GM19468 (cell line): ENCODE data around the gene TRIM72.
"Not testable (repeated sequence)": the region's sequence is repeated elsewhere in the genome, so short reads cannot be mapped to it uniquely, and the experiment has no call there.

Experiments
- ATAC-seq: cut with Tn5 transposase; IDR thresholded peaks from one replicate; pipeline ENCODE4 v1.9.1; 2021; ENCODE audit warnings: mild to moderate bottlenecking, moderate library complexity, moderate number of reproducible peaks; ENCODE audit not compliant: unreplicated experiment; ENCODE audit errors: extremely low read depth

The TRIM72 gene

DNA sequence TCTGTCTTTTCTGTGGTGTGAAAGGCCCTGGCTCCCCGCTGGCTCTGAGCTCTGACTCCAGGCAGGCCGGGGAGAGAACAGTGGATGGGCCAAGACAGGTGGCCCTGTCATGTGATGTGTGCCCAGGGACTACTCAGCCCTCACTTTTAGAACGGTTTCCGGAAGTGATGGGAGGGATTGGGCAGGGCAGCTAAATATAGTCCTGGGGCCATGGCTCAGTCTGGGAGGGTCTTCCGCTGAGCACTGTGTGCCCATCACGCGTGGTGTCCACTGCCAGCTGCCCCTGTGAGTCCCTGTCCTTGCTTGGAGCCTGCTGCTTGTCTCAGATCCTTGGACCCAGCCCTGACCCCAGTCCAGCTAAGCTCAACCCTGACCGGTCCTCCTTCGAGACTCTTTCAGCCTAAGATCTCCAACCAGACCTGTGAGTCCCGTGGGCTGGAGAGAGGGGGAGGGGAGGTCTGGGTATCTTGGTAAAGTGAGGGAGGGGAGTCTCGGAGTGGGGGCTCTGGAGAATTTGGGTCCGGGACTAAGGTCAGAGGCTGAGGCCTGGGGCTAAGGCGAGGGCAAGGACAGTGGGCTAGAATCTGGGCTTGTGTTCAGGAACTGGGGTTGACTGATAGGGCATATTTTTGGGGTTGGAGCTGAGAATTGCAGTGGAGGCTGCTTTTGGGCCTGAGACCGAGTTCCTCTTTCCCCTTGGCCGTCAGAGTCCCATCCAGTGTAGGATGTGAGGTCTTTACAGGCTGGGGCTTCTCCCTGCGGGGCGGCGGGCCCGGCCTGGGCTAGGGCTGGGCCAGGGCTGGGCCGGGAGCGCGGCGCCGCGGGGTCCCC, at the start of gene TRIM72:
TRIM72 (plus strand) TSS at position 243 of the 831 bp plus-strand sequence. CDS start 620 bp downstream, outside the sequence.
- no peak for ATAC-seq

GRCh38 chr16:31167315-31167714, 46.6 kb upstream of the TRIM72 start:
- no peak for ATAC-seq

- ATAC-seq: no peak
Measured at GRCh38 chr16:31168848-31169247, 45.1 kb upstream of the TRIM72 start.

GRCh38 chr16:31170048-31170447, 43.9 kb upstream of the TRIM72 start:
- ATAC-seq: not testable (repeated sequence)

GRCh38 chr16:31177136-31177535, 36.8 kb upstream of the TRIM72 start:
- no peak for ATAC-seq

DNA sequence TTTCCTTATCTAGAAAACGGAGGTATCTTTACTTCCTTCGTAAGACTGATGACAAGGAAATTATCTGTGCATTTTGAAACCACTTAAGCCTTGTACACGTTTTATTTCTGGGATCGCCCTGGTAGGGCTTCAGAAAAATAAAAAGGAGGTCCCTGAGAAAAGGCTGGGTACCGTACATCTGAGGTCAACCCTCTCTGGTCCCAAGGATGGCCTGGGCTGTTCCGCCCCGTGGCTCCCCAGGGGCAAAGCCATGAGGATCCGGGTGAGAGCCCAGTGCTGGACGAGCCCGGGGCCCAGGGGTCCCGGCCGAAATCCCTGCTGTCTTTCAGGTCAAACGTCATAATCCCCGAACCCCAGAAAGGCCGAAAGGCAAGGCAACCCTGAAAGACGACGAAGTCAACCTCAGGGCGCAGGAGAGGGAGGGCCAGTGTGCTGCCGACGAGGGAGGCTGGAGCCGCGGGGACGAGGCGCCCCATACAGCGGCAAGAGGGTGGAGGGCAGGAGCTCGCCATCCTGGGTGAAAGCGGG, 34.6 kb upstream of the TRIM72 start:
- ATAC-seq: no peak

- peak; percentile 29 for ATAC-seq
Measured at GRCh38 chr16:31179747-31180459, 34.0 kb upstream of the TRIM72 start, which contains the start of gene FUS. FUS (plus strand) TSS chr16:31180139; CDS start chr16:31180215, 76 bp downstream.

DNA sequence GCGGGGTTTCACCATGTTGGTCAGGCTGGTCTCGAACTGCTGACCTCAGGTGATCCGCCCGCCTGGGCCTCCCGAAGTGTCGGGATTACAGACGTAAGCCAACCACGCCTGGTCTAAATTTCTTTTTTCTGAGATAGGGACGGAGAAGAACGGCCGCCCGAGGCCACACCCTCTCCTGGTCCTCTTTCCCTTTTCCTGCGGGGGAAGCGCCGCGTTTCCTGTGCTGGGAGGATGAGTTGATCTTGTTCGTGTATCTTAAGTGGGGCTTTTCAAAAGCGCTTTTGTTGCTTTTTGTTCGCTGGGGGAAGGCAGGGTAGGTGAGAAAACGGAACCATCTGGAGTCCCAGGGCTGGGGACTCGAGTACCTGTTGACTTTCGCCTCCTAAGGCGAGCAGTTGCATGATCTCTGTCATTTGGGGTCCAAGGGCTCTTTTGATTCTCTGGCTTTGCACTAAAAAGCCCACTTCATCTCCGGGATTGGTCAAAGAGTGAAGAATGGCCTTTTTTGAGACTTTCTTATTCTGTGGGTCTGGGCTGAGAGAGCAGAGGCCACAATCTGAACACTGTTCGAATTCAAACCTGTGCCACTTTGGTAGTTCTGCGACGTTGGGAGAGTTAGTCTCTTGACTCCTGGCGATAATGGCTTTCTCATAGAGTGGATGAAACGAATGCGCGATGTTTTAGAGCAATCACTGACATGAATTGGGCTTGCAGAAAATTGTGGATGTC, 32.7 kb upstream of the TRIM72 start:
- no peak for ATAC-seq

DNA sequence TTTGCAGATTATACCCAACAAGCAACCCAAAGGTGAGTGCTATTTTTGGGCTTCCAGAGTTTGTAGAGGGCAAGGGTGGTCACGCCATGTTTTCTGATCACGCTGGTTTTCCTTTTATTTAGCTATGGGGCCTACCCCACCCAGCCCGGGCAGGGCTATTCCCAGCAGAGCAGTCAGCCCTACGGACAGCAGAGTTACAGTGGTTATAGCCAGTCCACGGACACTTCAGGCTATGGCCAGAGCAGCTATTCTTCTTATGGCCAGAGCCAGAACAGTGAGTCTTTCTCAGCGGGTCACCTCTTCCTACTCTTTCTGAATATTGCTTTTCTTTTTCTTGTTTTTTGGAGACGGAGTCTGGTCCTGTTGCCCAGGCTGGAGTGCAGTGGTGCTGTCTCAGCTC, 31.5 kb upstream of the TRIM72 start:
- no peak for ATAC-seq

GRCh38 chr16:31183432-31184428, 30.2 kb upstream of the TRIM72 start:
- no peak for ATAC-seq

DNA sequence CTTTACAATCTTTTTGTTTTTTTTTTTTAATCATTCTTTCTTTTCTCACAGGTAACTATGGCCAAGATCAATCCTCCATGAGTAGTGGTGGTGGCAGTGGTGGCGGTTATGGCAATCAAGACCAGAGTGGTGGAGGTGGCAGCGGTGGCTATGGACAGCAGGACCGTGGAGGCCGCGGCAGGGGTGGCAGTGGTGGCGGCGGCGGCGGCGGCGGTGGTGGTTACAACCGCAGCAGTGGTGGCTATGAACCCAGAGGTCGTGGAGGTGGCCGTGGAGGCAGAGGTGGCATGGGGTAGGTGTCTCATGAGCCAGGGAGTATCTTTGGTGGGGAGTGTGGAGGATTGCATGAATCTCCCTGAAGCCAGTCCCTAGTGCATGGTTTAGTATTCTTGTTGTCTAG, 29.0 kb upstream of the TRIM72 start:
- ATAC-seq: no peak

DNA sequence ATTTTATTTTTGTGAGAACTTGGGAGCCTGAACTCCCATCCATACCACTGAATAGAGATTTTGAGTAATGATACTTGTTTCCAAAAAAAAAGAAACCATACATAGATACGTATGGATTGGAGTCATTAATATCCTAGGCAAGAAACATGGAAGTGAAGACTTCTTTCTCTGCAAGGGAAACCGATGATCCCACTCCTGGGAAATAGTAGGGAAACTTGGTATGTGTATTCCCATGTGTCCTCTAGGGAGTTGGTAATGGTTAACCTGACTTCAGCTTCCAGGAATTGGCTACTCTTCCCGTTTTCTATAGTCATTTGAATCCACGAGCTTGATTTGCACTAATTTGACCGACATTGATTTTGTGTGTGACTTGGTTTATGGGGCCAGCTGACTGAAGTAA, 28.6 kb upstream of the TRIM72 start:
- ATAC-seq: no peak

- ATAC-seq: no peak
Measured at GRCh38 chr16:31186176-31186575, 27.7 kb upstream of the TRIM72 start.

DNA sequence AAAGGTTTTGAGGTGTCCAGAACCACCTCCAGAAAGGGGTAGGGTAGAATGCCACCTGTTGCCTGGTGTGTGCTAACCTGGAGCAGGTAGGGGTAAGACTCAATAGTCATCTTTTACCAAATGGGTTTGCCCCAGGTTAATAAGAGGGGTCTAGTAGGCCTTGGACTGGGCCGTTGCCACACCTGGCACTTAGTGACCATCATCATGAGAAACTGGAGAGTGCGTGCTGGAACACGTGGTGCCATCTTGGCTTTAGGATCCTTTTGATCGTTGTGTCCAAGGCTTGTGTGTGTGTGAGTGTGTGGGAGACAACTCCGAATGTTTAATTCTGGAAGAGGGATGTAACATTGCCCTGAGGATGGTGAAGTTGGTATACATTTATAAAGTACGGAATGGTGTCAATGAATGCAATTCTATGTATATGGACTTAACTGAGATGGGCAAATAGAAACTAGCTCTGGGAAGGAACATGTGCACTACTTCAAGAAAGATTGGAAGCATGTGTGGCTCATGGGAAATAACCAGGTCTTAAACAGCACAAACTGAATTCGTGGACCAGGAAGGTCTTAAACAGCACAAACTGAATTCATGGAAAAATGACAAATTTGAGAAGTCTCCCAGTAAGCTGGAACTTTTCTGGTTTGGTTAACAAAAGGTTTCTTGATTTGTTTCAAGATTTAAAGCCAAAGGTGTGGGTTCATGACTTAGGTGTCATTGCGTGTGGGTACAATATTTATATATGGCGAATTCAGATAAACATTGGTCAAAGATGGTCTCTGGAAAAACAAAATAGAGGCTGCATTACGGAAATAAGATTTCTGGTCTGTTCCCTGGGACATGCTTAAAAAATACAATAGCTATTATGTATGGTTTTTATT, 26.8 kb upstream of the TRIM72 start:
- ATAC-seq: no peak

DNA sequence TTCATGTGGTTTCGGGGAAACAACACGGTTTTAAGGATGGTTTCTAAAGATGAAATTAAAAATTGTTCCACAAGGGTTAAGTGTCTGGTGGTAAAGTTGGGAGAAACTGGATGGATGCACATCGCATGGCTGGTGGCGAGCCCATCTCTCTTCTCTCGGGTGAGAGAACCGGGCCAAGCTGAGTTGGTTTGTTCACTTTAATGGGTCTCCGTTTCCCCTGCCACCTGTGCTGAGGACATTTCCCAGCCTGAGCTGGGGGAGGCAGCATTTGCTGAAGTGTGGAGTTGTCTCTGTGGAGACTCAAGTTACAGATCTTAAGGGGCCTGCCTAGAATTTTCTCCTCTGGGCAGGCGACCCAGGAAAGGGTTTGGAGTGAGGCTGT, 26.1 kb upstream of the TRIM72 start:
- no peak for ATAC-seq

GRCh38 chr16:31188450-31189411, 25.2 kb upstream of the TRIM72 start:
- no peak for ATAC-seq

- no peak for ATAC-seq
Measured at GRCh38 chr16:31189412-31189778, 24.5 kb upstream of the TRIM72 start.
